COLO668 (cell line): ENCODE results near the gene SEPTIN3.

Source experiments
- DNase-seq: peaks from one replicate; lab custom pipeline; 2025; ENCODE audit not compliant: unreplicated experiment; lab: John Stamatoyannopoulos, UW

SEPTIN3 gene, protein sequence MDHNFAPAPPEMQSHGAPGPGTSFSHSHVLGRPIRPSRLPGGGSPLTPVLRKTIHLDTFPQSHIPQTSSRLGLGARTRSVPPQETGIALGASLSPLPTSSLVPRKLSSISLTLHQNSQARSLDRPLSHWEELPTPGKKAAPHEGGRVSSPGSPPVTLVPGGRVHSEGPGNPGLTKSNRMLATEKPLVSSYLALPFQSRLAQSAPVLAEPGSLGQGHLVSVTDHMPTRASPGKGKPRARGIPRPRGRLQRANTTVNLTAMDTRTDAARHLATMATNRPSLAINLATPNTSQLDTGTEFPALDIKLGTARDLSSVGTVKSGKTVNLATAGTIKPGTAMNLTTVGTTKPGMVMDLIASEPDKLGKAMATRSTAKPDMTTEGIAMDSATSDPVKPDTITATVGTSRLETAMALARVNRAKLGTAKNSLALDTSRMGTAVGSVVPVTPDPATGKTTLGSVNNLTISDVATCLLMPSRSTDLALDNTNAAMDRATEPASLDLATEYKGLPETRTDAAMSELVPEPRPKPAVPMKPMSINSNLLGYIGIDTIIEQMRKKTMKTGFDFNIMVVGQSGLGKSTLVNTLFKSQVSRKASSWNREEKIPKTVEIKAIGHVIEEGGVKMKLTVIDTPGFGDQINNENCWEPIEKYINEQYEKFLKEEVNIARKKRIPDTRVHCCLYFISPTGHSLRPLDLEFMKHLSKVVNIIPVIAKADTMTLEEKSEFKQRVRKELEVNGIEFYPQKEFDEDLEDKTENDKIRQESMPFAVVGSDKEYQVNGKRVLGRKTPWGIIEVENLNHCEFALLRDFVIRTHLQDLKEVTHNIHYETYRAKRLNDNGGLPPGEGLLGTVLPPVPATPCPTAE

DNA sequence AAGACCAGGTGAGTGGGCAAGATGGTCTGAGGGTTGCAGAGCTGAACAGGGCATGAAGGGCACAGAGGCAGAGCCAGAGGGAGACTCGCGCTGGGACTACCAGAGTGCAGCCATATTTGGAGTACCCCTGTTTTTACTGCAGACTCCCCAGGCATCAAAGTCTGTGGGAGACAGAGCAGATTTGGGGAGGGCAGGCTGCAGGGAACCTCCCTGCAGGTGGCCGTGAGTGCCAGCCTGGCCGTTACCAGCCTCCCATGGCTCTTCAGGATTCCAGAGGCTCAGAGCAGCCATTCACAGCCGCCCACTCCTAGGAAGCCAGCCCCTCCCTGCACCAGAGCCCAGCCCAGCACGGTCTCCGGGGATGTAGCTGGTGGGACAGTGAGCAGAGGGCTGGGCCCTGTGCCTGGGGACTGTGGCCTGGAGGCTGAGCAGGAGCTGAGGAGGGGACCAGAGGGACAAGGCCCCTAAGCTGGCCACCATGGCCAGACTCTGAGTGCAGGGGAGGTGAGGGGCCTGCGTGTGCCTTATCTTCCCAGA, at the start of gene SEPTIN3:
Gene SEPTIN3, plus strand, starts transcription at position 334 of the 537 bp plus-strand sequence. CDS start 2,050 bp downstream, outside the sequence.
- DNase-seq = no peak

DNA sequence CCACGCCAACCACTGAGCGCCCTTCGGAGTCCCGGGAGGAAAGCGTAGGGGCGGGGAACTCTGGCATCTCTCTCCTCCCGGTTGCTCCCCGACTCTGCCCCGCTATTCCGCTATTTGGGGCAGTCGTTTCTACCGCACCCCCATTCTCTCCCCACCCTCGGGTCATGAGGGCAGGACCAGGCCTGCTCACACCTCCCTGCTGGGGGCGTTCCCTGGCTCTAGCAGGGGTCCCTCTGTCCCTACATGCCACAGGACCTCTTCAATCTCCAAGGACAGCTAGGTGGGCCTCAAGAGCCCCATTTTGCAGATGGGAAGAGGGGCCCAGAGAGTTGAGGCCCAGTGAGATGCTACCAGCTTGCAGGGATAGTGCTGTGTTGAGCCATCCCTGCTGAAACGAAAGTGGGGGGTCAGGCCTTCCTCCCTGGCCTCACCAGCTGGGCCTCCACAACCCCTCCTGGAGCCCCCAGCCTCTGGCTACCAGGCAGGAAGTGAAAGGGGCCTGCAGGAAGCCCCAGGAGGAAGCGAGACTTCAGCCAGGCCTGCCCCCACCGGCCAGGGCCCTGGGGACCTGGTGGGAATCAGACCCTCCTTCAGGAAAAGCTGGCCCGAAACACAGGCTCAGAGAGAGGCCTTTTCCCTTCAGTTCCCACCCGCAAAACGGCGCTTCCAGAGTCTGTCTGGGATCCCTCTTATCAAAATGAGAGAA, 48.8 kb upstream of the SEPTIN3 start:
- no peak for DNase-seq

GRCh38 chr22:41922328-41922727, 46.9 kb upstream of the SEPTIN3 start:
- DNase-seq = no peak

- DNase-seq = no peak
These were observed 46.2 kb upstream of the SEPTIN3 start for GRCh38 chr22:41922940-41923594.

- no peak for DNase-seq
These were observed 45.5 kb upstream of the SEPTIN3 start for GRCh38 chr22:41923595-41924276.

- peak; percentile 70 for DNase-seq
These were observed 43.3 kb upstream of the SEPTIN3 start for GRCh38 chr22:41925783-41926460.

DNA sequence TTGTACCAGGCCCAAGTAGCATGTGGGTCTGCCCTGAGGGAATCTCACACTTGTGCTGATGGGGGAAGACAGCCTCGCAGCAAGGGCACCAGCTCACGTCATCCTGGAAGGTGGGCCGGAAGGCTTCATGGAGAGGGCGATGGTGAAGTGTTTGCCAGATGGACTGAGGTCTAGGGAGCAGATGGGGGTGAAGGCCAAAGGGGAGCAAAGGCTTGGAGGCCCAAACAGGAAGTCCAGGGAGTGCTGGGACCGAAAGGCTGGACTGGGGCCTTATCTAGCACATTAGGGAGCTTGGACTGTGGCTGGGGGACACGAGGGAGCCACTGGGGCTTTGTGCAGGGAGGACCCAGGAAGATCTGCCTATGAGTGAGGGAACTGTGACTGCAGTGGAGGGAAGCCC, 41.4 kb upstream of the SEPTIN3 start:
- DNase-seq = no peak

DNA sequence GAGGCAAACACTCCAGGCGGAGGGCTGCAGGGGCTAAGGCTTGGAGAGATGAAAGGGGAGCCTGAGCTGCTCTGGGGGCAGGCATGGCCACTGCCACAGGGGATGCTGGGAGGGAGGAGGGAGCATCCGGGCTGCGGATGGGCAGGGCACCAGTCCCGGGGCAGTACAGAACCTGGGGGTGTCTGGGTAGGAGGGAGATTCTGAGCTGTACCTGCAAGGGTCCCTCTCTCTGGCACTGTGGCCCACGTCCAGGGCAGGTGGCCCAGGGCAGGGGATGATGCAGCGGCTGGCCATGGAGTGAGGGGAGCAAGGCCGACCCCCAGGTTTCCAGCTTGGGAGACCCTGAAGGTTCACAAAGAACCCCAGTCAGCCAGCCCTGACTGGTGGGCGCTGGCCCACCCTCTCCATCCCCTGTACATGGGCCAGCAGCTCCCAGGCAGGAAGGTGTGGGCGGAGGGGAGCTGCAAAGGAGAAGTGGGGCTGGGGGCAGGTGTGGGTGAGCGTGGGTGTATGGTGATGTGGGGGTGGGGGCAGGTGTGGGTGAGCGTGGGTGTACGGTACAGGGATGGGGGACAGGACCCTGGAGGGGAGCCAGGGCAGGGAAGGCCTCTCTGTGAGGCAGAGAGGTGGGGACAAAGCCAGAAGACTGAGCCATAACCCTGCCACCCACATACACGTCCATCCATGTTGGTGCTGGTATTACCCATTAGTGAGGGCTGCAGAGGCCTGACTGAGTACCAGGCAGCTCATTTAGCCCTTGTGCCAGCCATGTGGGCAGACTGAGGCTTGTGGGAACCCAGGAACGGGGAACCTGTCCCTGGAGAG, 40.4 kb upstream of the SEPTIN3 start:
- no peak for DNase-seq

DNA sequence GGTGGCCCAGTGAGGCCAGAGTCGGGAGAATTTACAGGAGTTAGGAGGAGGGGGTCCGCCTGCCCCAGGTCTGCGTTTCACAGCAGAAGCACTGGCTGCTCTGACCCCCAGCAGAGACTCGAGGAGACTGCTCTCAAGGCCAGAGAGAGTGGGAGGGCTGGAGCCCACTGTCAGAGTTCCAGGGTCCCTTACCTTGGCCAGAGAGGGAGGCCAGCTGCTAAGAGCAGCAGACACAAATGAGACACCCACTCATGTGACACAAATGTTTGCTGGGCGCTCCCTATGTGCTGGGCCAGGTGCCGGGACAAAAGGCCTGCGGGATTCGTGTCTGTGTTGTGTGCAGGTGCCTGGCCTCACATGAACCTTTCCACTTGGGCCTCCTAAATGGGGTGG, 39.8 kb upstream of the SEPTIN3 start:
- peak; percentile 77 for DNase-seq

- DNase-seq = no peak
These were observed 37.5 kb upstream of the SEPTIN3 start for GRCh38 chr22:41931701-41932269.

DNA sequence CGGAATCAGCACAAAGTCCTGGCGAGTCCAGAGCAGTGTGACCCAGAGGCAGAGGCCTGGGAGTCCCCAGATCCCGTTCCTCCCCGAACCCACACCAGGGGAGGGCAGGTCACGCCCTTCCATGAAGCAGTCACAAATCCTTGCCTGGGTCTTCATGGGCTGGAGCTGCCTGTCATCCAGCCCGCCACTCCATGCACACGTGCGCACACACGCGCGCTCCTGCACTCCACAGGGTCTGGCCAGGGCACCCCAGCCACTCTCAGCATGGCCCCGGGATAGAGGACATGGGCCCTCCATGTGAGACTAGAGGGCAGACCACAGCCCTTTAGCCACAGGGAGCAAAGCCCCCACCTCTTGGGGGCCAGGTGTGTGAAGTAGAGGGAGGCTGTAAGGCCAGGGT, 36.9 kb upstream of the SEPTIN3 start:
- no peak for DNase-seq

DNA sequence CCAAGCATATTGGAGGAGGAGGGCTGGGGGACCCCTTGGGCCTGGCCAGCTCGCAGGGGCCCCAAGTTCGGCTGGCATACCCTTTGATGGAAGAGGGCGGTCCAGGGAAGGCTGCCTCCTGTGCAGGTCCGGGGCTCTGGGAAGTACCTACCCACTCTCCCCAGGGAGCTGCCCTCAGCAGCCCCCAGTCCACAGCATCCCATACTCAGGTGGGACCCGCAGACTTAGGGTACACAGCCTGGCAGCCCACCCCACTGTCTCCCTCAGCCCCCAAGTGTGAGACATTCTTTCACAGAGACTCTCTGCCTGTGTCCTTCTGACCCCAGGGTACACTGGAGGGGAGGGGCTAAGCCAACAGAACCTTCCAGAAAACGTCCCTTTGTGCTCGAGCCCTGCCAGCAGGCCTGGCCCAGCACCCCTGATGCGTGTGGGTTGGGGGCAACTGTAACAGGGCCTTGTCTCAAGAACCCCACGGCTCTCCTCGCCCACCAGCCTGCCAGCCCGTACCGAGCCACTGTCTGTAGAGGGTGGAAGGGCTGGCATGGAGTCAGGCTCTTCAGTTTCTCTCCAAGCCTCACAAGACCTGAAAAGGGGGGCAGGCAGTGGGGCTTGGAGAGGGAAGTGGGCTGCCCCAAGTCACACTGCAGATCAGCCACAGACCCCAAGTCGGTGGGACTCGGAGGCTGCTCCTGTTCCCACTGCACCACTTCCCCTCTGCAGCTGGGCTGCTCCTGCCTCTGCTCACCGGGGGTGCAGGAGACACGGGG, 35.6 kb upstream of the SEPTIN3 start:
- no peak for DNase-seq

GRCh38 chr22:41934284-41935014, 34.8 kb upstream of the SEPTIN3 start:
- no peak for DNase-seq

DNA sequence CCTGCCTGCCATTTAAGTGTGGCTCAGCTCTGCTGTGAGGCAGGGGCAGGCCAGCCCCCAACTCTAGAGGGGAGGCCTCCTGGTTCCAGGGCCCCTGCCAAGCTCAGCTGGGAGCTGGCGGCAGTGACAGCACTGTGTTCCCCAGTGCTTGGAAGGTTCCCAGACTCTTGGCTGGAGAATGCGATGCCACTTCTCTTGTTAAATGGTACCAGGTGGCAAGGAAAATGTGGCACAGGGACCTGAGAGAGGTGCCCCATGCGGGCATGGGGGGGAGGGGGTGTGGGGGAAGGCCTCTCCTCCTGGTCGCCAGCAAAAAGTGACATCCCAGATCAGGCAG, 34.3 kb upstream of the SEPTIN3 start:
- no peak for DNase-seq

- DNase-seq = no peak
These were observed 33.7 kb upstream of the SEPTIN3 start for GRCh38 chr22:41935509-41935908.

- DNase-seq = no peak
These were observed 32.4 kb upstream of the SEPTIN3 start for GRCh38 chr22:41936894-41937169.
